Mammary epithelial cell (primary cell): ENCODE results near the gene COL18A1.

ENCODE experiments used
- CTCF ChIP-seq, 2 donors: IDR thresholded peaks in 1 of 2; conservative IDR thresholded peaks in 1 of 2; 2 replicates each; pipeline ENCODE4 v1.5.1; 2011 to 2012; ENCODE audit warnings: inconsistent platforms in 2 of 2, low read length in 2 of 2, mild to moderate bottlenecking in 2 of 2, control low read depth in 1 of 2, low read depth in 1 of 2; ENCODE audit not compliant: insufficient read depth in 1 of 2; ENCODE audit errors: extremely low read depth in 1 of 2
- EZH2 ChIP-seq: IDR thresholded peaks from 2 replicates; pipeline ENCODE4 v1.6.1; 2012; ENCODE audit warnings: low read length, inconsistent platforms, borderline replicate concordance

- TF ChIP-seq CTCF (conservative IDR thresholded peaks at IDR 0.05 in 1 of 2, IDR thresholded peaks at IDR 0.05 in 1 of 2; ENCODE audit: extremely low read depth in 1 of 2, insufficient read depth in 1 of 2, low read depth in 1 of 2, low read length in 2 of 2) (no peak), EZH2 (no peak)
These were observed 18.6 kb upstream of the COL18A1 start for GRCh38 chr21:45386336-45386727.
